ENCODE data around the gene SHISA7. TPM values are rescaled to one million over a fixed set of nuclear protein-coding genes. Genes with fewer than 3 reads are reported as not detected.

Gene SHISA7
- total and polyA plus RNA-seq, 2 of the 4 experiments (the other 2 are of a cell fraction) = not detected

GRCh38 chr19:55419624-55420236, 23.4 kb downstream of the SHISA7 start:
- dilution Hi-C loops (cut with HindIII; ENCODE audit: low sequenced_read_pairs, unreplicated experiment) = no loop called here
- ChIA-PET POLR2A (ENCODE audit: unreplicated experiment) (no interaction called here), CTCF (interaction anchor here (0.8 kb wide), 1 partner anchor 279 kb away, joined by 3 read pairs; no protein-coding TSS in a partner anchor)
- Histone ChIP-seq H2AK9ac (replicated peaks; ENCODE audit: low read depth, low read length, poor library complexity) (no peak overlapping the region), H3K9me3 (ENCODE audit: control insufficient read depth, insufficient read depth, low read length) (no peaks in the 10 kb centered on the region), H3K9ac (ENCODE audit: low read depth, low read length) (no peak overlapping the region), H3K36me3 (ENCODE audit: control insufficient read depth, insufficient read depth, low read length) (no peaks in the 10 kb centered on the region), H3K27me3 (ENCODE audit: control insufficient read depth, insufficient read depth, low read length) (peaks cover 16% of the 10 kb centered on the region), H2BK20ac (ENCODE audit: low read depth, low read length) (no peak overlapping the region), H3K56ac (ENCODE audit: extremely low read depth, insufficient read depth, low read length) (no peak overlapping the region), H3K9me1 (ENCODE audit: insufficient read depth, low read length) (0 out of 2 replicates have a peak, but pooled peaks cover 4% of the 10 kb centered on the region), H3K14ac (replicated peaks; ENCODE audit: low read depth, low read length) (no peak overlapping the region), H3K79me1 (ENCODE audit: low read depth in 1 of 2, low read length in 2 of 2) (no peaks in the 10 kb centered on the region), H3K4me2 (ENCODE audit: low read depth, low read length) (no peak overlapping the region), H2AK5ac (ENCODE audit: low read depth, low read length) (no peak overlapping the region), H4K8ac (ENCODE audit: low read depth in 2 of 2, low read length in 2 of 2) (no peak overlapping the region), H3K4me1 (ENCODE audit: control insufficient read depth, insufficient read depth, low read length) (no peaks in the 10 kb centered on the region), H2BK5ac (ENCODE audit: low read depth, low read length, poor library complexity, severe bottlenecking) (no peak overlapping the region), H3K4ac (ENCODE audit: low read depth, low read length) (no peak overlapping the region), H4K5ac (ENCODE audit: low read depth, low read length) (no peak overlapping the region), H3K23ac (ENCODE audit: low read depth, low read length) (no peak overlapping the region), H2BK120ac (ENCODE audit: low read depth, low read length) (no peak overlapping the region), H3K27ac (ENCODE audit: insufficient read depth, low read length) (no peak overlapping the region), H2BK15ac (ENCODE audit: low read depth, low read length) (no peak overlapping the region), H4K20me1 (ENCODE audit: insufficient read depth, low read length) (no peaks in the 10 kb centered on the region; the same call in 1 of the 2 replicates), H3K4me3 (ENCODE audit: insufficient read depth, low read depth, low read length) (no peak overlapping the region), H3K18ac (ENCODE audit: low read depth, low read length) (no peak overlapping the region), H4K91ac (ENCODE audit: insufficient read depth, low read depth, low read length) (no peak overlapping the region), H2AFZ (replicated peaks; ENCODE audit: low read length, poor library complexity) (no peak overlapping the region)
- 33% methylated on average over 1 of the region's 5 CpGs; no CpG with 5 or more reads in 1 of the 2 experiments for WGBS, 2 experiments (ENCODE audit: extremely low coverage in 2 of 2, insufficient read length in 1 of 2)
- in situ Hi-C loops (cut with MboI; ENCODE audit: low sequenced_read_pairs) = loop anchor here (5.0 kb wide), 1 partner anchor 282 kb away; no protein-coding TSS in a partner anchor
- no peak for DNase-seq
- TF ChIP-seq CHD1 (IDR thresholded peaks at IDR 0.05; ENCODE audit: low read depth, low read length) = no peak
- no peak for TF ChIP-seq CTCF (conservative IDR thresholded peaks at IDR 0.05; ENCODE audit: low read depth, low read length)
- no peak for TF ChIP-seq MAZ (IDR thresholded peaks at IDR 0.05; ENCODE audit: borderline replicate concordance, low read depth, low read length)
- TF ChIP-seq POLR2A (IDR thresholded peaks at IDR 0.05; ENCODE audit: low read depth, low read length) = no peak
- no peak for TF ChIP-seq NFE2L2 (IDR thresholded peaks at IDR 0.05; ENCODE audit: low read depth, low read length)
- TF ChIP-seq RCOR1 (IDR thresholded peaks at IDR 0.05; ENCODE audit: insufficient replicate concordance, low read length) = no peak
- no peak for TF ChIP-seq RAD21 (IDR thresholded peaks at IDR 0.05; ENCODE audit: low read length)
- TF ChIP-seq USF2 (IDR thresholded peaks at IDR 0.05; ENCODE audit: low read depth, low read length) = no peak
- TF ChIP-seq MAFK (IDR thresholded peaks at IDR 0.05; ENCODE audit: low read depth, low read length) = no peak
- no peak for TF ChIP-seq BHLHE40 (IDR thresholded peaks at IDR 0.05; ENCODE audit: low read depth, low read length)
- TF ChIP-seq MXI1 (IDR thresholded peaks at IDR 0.05; ENCODE audit: borderline replicate concordance, low read depth, low read length) = no peak
- ATAC-seq (ENCODE audit: low read depth) = no peak
- BruUV-seq (replicated peaks) = no TSS peak
- intact Hi-C loops (cut with micrococcal nuclease) = loop anchor here (2.0 kb wide), 1 partner anchor 161 kb away; the partner anchor contains the start of gene PPP6R1

Measured in IMR-90 (cell line).